H1 (cell line): Measurements from ENCODE around the gene CYP1A1.

Source experiments
- ATF2 ChIP-seq: IDR thresholded peaks from 2 replicates; pipeline ENCODE4 v1.6.1; 2012; ENCODE audit warnings: low read length, inconsistent platforms
- CTCF ChIP-seq, 3 experiments: IDR thresholded peaks; 1 replicate in 2 of 3; 2 replicates in 1 of 3; pipeline versions ENCODE4 v1.5.1 to v1.6.1; 2011; ENCODE audit warnings: low read length in 3 of 3, mild to moderate bottlenecking in 3 of 3, inconsistent platforms in 2 of 3, low read depth in 1 of 3, moderate library complexity in 1 of 3; ENCODE audit not compliant: insufficient read depth in 1 of 3; ENCODE audit errors: control extremely low read depth in 1 of 3
- EP300 ChIP-seq, 2 experiments: IDR thresholded peaks; 1 replicate in 1 of 2; 2 replicates in 1 of 2; pipeline ENCODE4 v1.6.1; 2011 to 2012; ENCODE audit warnings: low read depth in 2 of 2, low read length in 2 of 2, mild to moderate bottlenecking in 2 of 2, borderline replicate concordance in 1 of 2, inconsistent platforms in 1 of 2, moderate library complexity in 1 of 2
- GTF2F1 ChIP-seq: IDR thresholded peaks from 2 replicates; pipeline ENCODE4 v1.6.1; 2012; ENCODE audit warnings: low read depth, low read length, improper control_type of control experiment, borderline replicate concordance
- POLR2AphosphoS5 ChIP-seq: IDR thresholded peaks from 2 replicates; pipeline ENCODE4 v1.6.1; 2011; ENCODE audit warnings: low read depth, low read length
- RXRA ChIP-seq: IDR thresholded peaks from 2 replicates; pipeline ENCODE4 v1.6.1; 2011; ENCODE audit warnings: low read depth, mild to moderate bottlenecking, low read length, moderate library complexity; ENCODE audit not compliant: insufficient read depth
- SIX5 ChIP-seq: IDR thresholded peaks from 2 replicates; pipeline ENCODE4 v1.6.1; 2011; ENCODE audit warnings: mild to moderate bottlenecking, low read depth, low read length

GRCh38 chr15:74725845-74726773 is 781 bp upstream of the CYP1A1 start:
- TF ChIP-seq EP300 (IDR thresholded peaks at IDR 0.05; ENCODE audit: borderline replicate concordance in 1 of 2, low read depth in 2 of 2, low read length in 2 of 2): no peak
- no peak for TF ChIP-seq POLR2AphosphoS5
- no peak for TF ChIP-seq CTCF (IDR thresholded peaks at IDR 0.05; ENCODE audit: control extremely low read depth in 1 of 3, insufficient read depth in 1 of 3, low read depth in 1 of 3, low read length in 3 of 3)
- TF ChIP-seq ATF2: no peak
- TF ChIP-seq GTF2F1: no peak
- TF ChIP-seq RXRA: no peak
- TF ChIP-seq SIX5: no peak
